GM12878 (cell line): ENCODE measurements around the gene MRAS. TPM values are rescaled to one million over a fixed set of nuclear protein-coding genes. Genes with fewer than 3 reads are reported as not detected.

ENCODE experiments used
- ATF7 ChIP-seq: fragments of 450-650 bp; IDR thresholded peaks from 2 replicates; pipeline ENCODE4 v1.6.1; 2016; ENCODE audit warnings: low read depth, mild to moderate bottlenecking
- CUX1 ChIP-seq: IDR thresholded peaks from 2 replicates; pipeline ENCODE4 v1.6.1; 2012; ENCODE audit warnings: improper control_type of control experiment, low read depth, low read length; ENCODE audit not compliant: insufficient replicate concordance
- KLF5 ChIP-seq: fragments of 450-650 bp; IDR thresholded peaks from 2 replicates; pipeline ENCODE4 v1.6.1; 2014; ENCODE audit warnings: mild to moderate bottlenecking; ENCODE audit not compliant: partially characterized antibody
- WRNIP1 ChIP-seq: IDR thresholded peaks from 2 replicates; pipeline ENCODE4 v1.6.1; 2011; ENCODE audit warnings: low read depth, low read length, improper control_type of control experiment, borderline replicate concordance
- ZBTB4 ChIP-seq: fragments of 450-650 bp; formaldehyde crosslinking; IDR thresholded peaks from 2 replicates; pipeline ENCODE4 v1.4.0; 2022; ENCODE audit warnings: mild to moderate bottlenecking, moderate library complexity
- polyA plus RNA-seq, 11 experiments: library from polyadenylated mRNA; depleted of rRNA in 4 of 11; unstranded in 6 of 11; stranded (reverse) in 5 of 11; fragments of >200 nt; fragmentation: Nextera tagmentation in 4 of 11; fragmentation: Illumina TruSeq in 1 of 11; extraction: Ambion mirVana in 4 of 11; extraction: Trizol in 1 of 11; gene quantifications; 1 replicate in 1 of 11; 2 replicates in 10 of 11; pipeline versions ENCODE4 v1.2.1 to v1.2.3, GENCODE V29; 2011 to 2016; ENCODE audit warnings: inconsistent platforms in 2 of 11, missing spikeins in 2 of 11, low read depth in 1 of 11
- total RNA-seq, 4 experiments: library from RNA; depleted of rRNA in 3 of 4; stranded (reverse); fragments of >200 nt in 3 of 4; fragmentation: Illumina TruSeq in 1 of 4; extraction: Trizol in 1 of 4; gene quantifications; 2 replicates each; pipeline versions ENCODE4 v1.2.1 to v1.2.3, GENCODE V29; 2013 to 2021

Gene MRAS
- total and polyA plus RNA-seq, 10 of the 15 experiments (the other 5 are each of a cell fraction or from before 2014, with no cell fraction given), result 0.01 to 0.44 (median 0.17) TPM; not detected in 6

GRCh38 chr3:138432576-138433240 lies 84.3 kb downstream of the MRAS start (continued):
- no peak for TF ChIP-seq ZBTB4 (CRISPR knock-in tag)
- TF ChIP-seq KLF5, result no peak
- TF ChIP-seq ATF7, result no peak
- TF ChIP-seq WRNIP1, result no peak
- no peak for TF ChIP-seq CUX1
- TF ChIP-seq, all 136 proteins: peak for 0
